Stomach (tissue), 4 donors: Measurements from ENCODE around the gene UBE2G1.

Experiments
- CTCF ChIP-seq, 7 experiments: fragments of 450-650 bp in 4 of 7; fragments of 200-600 bp in 3 of 7; sonication (generic) in 3 of 7; IDR thresholded peaks; one replicate each; pipeline ENCODE4 v1.5.1; 2016 to 2019; ENCODE audit warnings: antibody characterized with exemption in 7 of 7, control low read depth in 2 of 7, mild to moderate bottlenecking in 1 of 7
- POLR2A ChIP-seq, 4 donors: fragments of 450-650 bp; IDR thresholded peaks; one replicate each; pipeline ENCODE4 v1.6.1; 2016; ENCODE audit warnings: antibody characterized with exemption in 4 of 4, control low read depth in 2 of 4, mild to moderate bottlenecking in 1 of 4, moderate library complexity in 1 of 4
- POLR2AphosphoS5 ChIP-seq, 3 donors: sonication (generic); formaldehyde crosslinking; IDR thresholded peaks; one replicate each; pipeline ENCODE4 v1.6.1; 2016; ENCODE audit warnings: antibody characterized with exemption in 3 of 3

GRCh38 chr17:4314179-4314578, 52.3 kb downstream of the UBE2G1 start:
- no peak for TF ChIP-seq POLR2A (IDR thresholded peaks at IDR 0.05)
- no peak for TF ChIP-seq CTCF (IDR thresholded peaks at IDR 0.05)
- TF ChIP-seq POLR2AphosphoS5 (IDR thresholded peaks at IDR 0.05), result no peak
